Sigmoid colon (tissue), 7 donors: ENCODE measurements around the gene CAMKK1. TPM values are rescaled to one million over a fixed set of nuclear protein-coding genes. Genes with fewer than 3 reads are reported as not detected.
A peak's percentile ranks its signal among the peaks of the same experiment; 100 is the strongest.

ENCODE experiments used
- DNase-seq: peaks from one replicate; pipeline ENCODE4 v3.0.0-alpha.2; 2019
- H3K27ac ChIP-seq, 4 donors: fragments of 200-600 bp; sonication (generic); one replicate each; pipeline ENCODE4 v1.5.1; 2016 to 2019; ENCODE audit warnings: mild to moderate bottlenecking in 1 of 4
- H3K27me3 ChIP-seq, 3 donors: fragments of 200-600 bp; sonication (generic); one replicate each; pipeline ENCODE4 v1.5.1; 2019; ENCODE audit warnings: mild to moderate bottlenecking in 1 of 3
- H3K36me3 ChIP-seq, 4 donors: fragments of 200-600 bp; sonication (generic); one replicate each; pipeline ENCODE4 v1.5.1; 2016 to 2019
- H3K4me1 ChIP-seq, 4 donors: fragments of 200-600 bp; sonication (generic); one replicate each; pipeline ENCODE4 v1.5.1; 2017 to 2019
- H3K4me3 ChIP-seq, 4 donors: fragments of 200-600 bp; sonication (generic); one replicate each; pipeline ENCODE4 v1.5.1; 2017 to 2019; ENCODE audit warnings: mild to moderate bottlenecking in 2 of 4, moderate library complexity in 1 of 4
- H3K9me3 ChIP-seq, 4 donors: fragments of 200-600 bp in 3 of 4; sonication (generic) in 3 of 4; one replicate each; pipeline versions ENCODE4 v1.5.1 to v1.6.1; 2013 to 2019
- EP300 ChIP-seq, 4 donors: sonication (generic); formaldehyde crosslinking; IDR thresholded peaks; one replicate each; pipeline ENCODE4 v1.6.1; 2017; ENCODE audit warnings: antibody characterized with exemption in 4 of 4
- POLR2A ChIP-seq, 2 donors: fragments of 450-650 bp; IDR thresholded peaks; one replicate each; pipeline ENCODE4 v1.6.1; 2016; ENCODE audit warnings: antibody characterized with exemption in 2 of 2, mild to moderate bottlenecking in 2 of 2, moderate library complexity in 2 of 2
- POLR2AphosphoS5 ChIP-seq, 4 donors: sonication (generic); formaldehyde crosslinking; IDR thresholded peaks; one replicate each; pipeline ENCODE4 v1.6.1; 2017; ENCODE audit warnings: antibody characterized with exemption in 4 of 4
- WGBS, 2 donors: extraction: QIAGEN DNeasy Blood & Tissue Kit; methylation state at CpG; one replicate each; pipeline ENCODE4 v1.1.7; 2013; 5-methylcytosine and 5-hydroxymethylcytosine counted together
- intact Hi-C: fragments of 100-400 bp; cut with DNase I; formaldehyde crosslinking; loops from one replicate; pipeline ENCODE4 v1.15.1; 2023
- polyA plus RNA-seq, 3 donors: library from polyadenylated mRNA; stranded (reverse); fragments of 200-250 nt; gene quantifications; one replicate each; pipeline ENCODE4 v1.2.3, GENCODE V29; 2013
- total RNA-seq, 4 donors: library from RNA; depleted of rRNA; stranded (reverse); fragments of >200 nt; gene quantifications; one replicate each; pipeline ENCODE4 v1.1.0, GENCODE V29; 2016
- TF ChIP-seq, protein P1 (sequence below), 4 experiments: fragments of 450-650 bp in 3 of 4; fragments of 200-600 bp in 1 of 4; IDR thresholded peaks; one replicate each; pipeline ENCODE4 v1.5.1; 2016 to 2019; ENCODE audit warnings: antibody characterized with exemption in 4 of 4, mild to moderate bottlenecking in 3 of 4, moderate library complexity in 2 of 4
- donor health status: healthy with polysubstance abuse.
- donor health status: Bipolar disorder and iron deficiency.
- donor health status: healthy.

CAMKK1 gene
- total and polyA plus RNA-seq, 7 donors: 0.92 to 12.8 (median 6.3) TPM

DNA sequence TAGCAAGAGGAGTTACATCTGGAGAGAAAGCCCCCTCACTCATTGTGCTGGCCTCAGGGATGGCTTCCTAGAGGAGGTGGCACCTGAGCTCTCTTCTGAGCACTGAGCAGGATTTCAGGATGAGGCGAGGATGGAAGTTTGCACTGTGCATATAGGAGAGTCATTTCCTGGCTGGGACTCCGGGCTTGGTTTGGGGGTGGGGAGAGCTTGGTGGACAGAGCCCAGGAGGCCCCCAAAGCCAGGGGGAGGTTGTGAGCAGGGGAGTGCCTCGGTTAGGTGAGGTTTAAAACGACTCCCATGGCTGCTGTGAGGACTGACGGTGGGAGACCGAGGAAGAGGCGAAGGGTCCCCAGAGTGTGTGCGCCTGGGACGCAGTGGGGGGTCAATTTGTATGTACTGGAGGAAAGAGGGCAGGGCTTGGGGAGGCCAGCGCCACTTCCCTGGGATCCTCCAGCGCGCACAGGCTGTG, 1.2 kb downstream of the CAMKK1 start:
- H3K9me3 ChIP-seq: no peaks in the 10 kb centered on the region
- H3K36me3 ChIP-seq: no peaks in the 10 kb centered on the region
- intact Hi-C loops: loop anchor here (2.0 to 5.0 kb wide), 2 partner anchors 45 to 56 kb away; partner anchors contain the start of gene NCBP3
- TF ChIP-seq POLR2A (IDR thresholded peaks at IDR 0.05): no peak
- TF ChIP-seq, protein P1, sequence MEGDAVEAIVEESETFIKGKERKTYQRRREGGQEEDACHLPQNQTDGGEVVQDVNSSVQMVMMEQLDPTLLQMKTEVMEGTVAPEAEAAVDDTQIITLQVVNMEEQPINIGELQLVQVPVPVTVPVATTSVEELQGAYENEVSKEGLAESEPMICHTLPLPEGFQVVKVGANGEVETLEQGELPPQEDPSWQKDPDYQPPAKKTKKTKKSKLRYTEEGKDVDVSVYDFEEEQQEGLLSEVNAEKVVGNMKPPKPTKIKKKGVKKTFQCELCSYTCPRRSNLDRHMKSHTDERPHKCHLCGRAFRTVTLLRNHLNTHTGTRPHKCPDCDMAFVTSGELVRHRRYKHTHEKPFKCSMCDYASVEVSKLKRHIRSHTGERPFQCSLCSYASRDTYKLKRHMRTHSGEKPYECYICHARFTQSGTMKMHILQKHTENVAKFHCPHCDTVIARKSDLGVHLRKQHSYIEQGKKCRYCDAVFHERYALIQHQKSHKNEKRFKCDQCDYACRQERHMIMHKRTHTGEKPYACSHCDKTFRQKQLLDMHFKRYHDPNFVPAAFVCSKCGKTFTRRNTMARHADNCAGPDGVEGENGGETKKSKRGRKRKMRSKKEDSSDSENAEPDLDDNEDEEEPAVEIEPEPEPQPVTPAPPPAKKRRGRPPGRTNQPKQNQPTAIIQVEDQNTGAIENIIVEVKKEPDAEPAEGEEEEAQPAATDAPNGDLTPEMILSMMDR (IDR thresholded peaks at IDR 0.05): no peak
- TF ChIP-seq EP300 (IDR thresholded peaks at IDR 0.05): no peak
- TF ChIP-seq POLR2AphosphoS5 (IDR thresholded peaks at IDR 0.05): no peak
- peak overlapping the region; percentile 57 to 76 (median 70) for H3K4me3 ChIP-seq
- no peaks in the 10 kb centered on the region for H3K27me3 ChIP-seq
- WGBS, 2 donors: 32 to 51% methylated on average over 12 of the region's 12 CpGs
- DNase-seq: no peak
- peaks cover 0 to 82% (median 79%) of the 10 kb centered on the region in 4 donors for H3K4me1 ChIP-seq
- H3K27ac ChIP-seq: peak overlapping the region; percentile 86 to 96 (median 90)

DNA sequence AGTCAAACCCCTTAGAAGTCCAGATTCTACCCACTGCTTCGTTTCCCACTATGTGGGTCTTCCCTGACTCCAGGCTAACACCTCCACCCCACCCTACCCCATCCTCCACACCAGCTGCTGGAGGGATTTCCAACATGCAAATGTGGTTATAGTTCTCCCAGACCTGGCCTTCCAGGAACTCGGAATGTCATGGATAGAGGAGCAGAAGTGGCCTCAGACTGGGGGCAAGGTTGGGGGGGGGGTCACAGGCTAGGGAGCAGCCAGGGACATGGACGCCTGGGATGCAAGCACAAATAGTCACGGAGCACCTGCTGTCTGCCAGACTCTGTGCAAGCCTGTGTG, 2.0 kb downstream of the CAMKK1 start:
- no peak for DNase-seq
- H3K9me3 ChIP-seq: no peaks in the 10 kb centered on the region
- no peaks in the 10 kb centered on the region for H3K27me3 ChIP-seq
- intact Hi-C loops: loop anchor here (2.0 to 5.0 kb wide), 2 partner anchors 44 to 56 kb away; partner anchors contain the start of gene NCBP3
- no peak for TF ChIP-seq POLR2AphosphoS5 (IDR thresholded peaks at IDR 0.05)
- WGBS, 2 donors: 70 to 83% methylated on average over 4 of the region's 4 CpGs
- H3K27ac ChIP-seq: peak overlapping the region; percentile 86 to 96 (median 90)
- no peak overlapping the region for H3K4me3 ChIP-seq
- H3K36me3 ChIP-seq: no peaks in the 10 kb centered on the region
- peaks cover 0 to 86% (median 76%) of the 10 kb centered on the region in 4 donors for H3K4me1 ChIP-seq

DNA sequence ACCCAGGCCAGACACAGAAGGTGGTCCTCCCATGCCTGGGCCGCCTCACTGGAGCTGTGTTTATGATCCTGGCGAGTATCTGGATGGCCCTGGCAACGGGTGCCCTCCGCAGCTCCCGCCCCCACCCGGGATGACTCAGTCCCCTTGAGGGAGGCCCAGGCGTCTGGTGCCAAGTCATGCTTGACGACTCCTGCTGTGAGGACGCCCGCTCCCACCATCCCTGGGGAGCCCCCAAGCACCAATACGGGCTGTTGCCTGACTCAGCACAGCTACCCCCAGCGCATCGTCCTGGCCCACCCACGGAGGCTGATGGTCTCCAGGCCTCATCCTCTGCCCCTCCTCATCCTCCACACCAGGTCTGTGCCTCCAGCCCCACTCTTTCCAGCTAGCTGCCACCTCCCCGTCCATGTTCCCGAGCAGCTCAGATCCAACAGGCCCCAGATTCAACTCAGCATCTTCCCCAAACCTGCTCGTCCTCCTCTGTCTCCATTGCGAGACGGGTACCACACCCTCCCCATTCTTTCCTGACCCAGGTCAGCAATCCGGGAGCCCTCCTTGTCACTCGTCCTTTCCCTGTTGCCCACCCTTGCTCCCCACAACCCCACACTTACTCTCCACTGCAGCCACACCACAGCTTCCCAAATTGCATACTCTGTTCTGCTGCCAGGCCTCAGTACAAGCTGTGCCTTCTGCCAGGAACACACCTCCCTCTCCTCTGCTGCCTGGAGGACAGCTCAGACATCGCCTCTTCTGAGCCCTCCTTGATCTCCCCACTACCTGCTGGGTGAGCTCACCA, 2.6 kb downstream of the CAMKK1 start:
- Histone ChIP-seq H3K27ac (peak overlapping the region; percentile 86 to 96 (median 90)), H3K27me3 (no peaks in the 10 kb centered on the region), H3K9me3 (no peaks in the 10 kb centered on the region), H3K4me1 (peaks cover 0 to 85% (median 74%) of the 10 kb centered on the region in 4 donors), H3K36me3 (peaks cover 0 to 2% (median 2%) of the 10 kb centered on the region in 4 donors), H3K4me3 (peak overlapping the region in 1 of 4 donors; percentile 1)
- TF ChIP-seq POLR2AphosphoS5 (IDR thresholded peaks at IDR 0.05): peak; percentile 62 to 82 (median 68)
- peak in 2 of 4 donors; percentile 35 to 71 for TF ChIP-seq EP300 (IDR thresholded peaks at IDR 0.05)
- no peak for TF ChIP-seq POLR2A (IDR thresholded peaks at IDR 0.05)
- peak; percentile 97 for DNase-seq
- intact Hi-C loops: loop anchor here (2.0 to 5.0 kb wide), 2 partner anchors 43 to 57 kb away; partner anchors contain the start of gene NCBP3
- WGBS, 2 donors: 68 to 72% methylated on average over 22 of the region's 22 CpGs

DNA sequence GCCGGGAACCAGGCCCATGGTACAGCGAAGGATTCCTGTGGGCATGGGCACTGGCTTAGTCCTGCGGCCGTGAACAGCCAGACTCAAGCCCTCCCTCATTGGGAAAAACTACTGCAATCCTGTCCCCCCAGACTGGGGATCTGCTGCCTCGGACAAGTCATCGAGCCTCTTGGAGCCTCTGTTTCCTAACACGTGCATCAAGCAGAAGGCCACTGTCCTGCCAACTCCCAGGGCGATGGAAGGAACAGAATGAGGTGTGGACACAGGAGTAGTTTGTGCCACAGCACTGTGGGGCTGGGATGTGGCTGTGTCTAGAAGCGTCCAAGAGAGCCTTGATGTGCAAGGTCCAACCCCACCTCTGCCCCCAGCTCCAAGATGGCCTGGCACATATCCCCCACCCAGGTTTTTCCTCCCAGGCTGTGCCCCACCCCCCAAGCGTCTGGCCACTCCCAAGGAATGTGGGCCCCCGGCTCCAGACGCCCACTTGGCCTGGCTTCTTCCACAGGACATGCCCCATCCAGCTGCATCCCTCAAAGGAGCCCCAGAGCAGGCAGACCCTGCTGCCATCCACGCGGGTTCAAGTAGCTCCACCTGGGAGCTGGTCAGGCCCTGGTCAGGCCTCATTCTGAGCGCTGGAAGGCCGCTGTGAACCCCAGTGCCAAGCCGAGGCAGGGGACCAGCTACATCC, 3.4 kb downstream of the CAMKK1 start:
- intact Hi-C loops: loop anchor here (2.0 to 5.0 kb wide), 2 partner anchors 43 to 58 kb away; partner anchors contain the start of gene NCBP3
- 87% methylated on average over 17 of the region's 17 CpGs for WGBS, 2 donors
- no peak for TF ChIP-seq POLR2AphosphoS5 (IDR thresholded peaks at IDR 0.05)
- TF ChIP-seq EP300 (IDR thresholded peaks at IDR 0.05): no peak
- no peaks in the 10 kb centered on the region for H3K27me3 ChIP-seq
- peak; percentile 82 for DNase-seq
- peak overlapping the region in 1 of 4 donors; percentile 1 for H3K4me3 ChIP-seq
- peaks cover 0 to 79% (median 70%) of the 10 kb centered on the region in 4 donors for H3K4me1 ChIP-seq
- H3K36me3 ChIP-seq: peaks cover 6 to 10% (median 10%) of the 10 kb centered on the region in 4 donors
- no peaks in the 10 kb centered on the region for H3K9me3 ChIP-seq
- peak overlapping the region; percentile 86 to 96 (median 90) for H3K27ac ChIP-seq

DNA sequence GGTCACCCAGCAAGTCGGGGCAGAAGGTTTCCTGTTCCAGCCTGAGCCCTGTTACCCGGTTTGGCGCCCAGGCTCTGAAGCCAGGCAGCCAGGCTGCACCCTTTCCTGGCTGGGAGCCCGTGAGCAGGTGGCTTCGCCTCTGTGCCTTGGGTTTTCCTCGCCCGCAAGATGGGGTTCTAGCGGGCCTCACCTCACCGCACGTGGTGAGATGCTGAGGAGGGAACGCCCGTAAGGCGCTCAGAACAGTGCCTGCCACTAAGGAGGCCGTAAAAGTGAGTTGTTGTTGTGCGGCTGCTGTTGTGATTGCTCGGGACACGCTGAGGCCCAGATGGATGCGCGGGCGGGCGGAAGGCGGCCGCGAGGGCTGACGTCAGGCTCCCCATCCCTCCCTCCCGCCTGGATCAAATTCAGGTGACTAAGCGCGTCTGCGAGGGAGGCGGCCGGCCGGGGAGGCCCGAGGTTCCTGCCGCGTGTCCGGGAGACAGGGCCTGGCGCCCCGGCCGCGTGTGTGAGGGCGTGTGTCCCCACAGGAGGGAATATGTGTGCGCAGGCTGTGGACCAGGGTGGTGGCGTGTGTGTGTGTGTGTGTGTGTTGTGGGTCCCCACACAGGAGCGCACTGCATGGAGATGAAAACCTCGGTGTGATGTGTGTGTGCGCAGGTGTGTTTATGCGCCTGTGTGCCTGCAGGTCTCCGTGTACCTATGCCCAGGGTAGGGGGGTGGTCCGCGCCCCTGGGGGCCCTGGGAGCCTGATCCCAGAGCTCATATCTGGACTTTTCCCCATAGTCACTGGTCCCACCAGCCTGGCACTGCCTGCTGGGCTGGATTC, 4.3 kb downstream of the CAMKK1 start:
- peak overlapping the region in 1 of 4 donors; percentile 5 for H3K4me3 ChIP-seq
- TF ChIP-seq POLR2A (IDR thresholded peaks at IDR 0.05) (peak in 1 of 2 donors; percentile 32), POLR2AphosphoS5 (IDR thresholded peaks at IDR 0.05) (peak in 3 of 4 donors; percentile 66 to 90 (median 79)), EP300 (IDR thresholded peaks at IDR 0.05) (peak in 3 of 4 donors; percentile 66 to 94 (median 77))
- TF ChIP-seq, protein P1 (IDR thresholded peaks at IDR 0.05): no peak
- H3K9me3 ChIP-seq: no peaks in the 10 kb centered on the region
- intact Hi-C loops: no loop called here
- no peaks in the 10 kb centered on the region for H3K27me3 ChIP-seq
- H3K36me3 ChIP-seq: peaks cover 10 to 17% (median 14%) of the 10 kb centered on the region in 4 donors
- DNase-seq: peak; percentile 97
- WGBS, 2 donors: 23 to 59% methylated on average over 50 of the region's 50 CpGs
- H3K27ac ChIP-seq: peak overlapping the region; percentile 86 to 96 (median 90)
- peaks cover 0 to 70% (median 63%) of the 10 kb centered on the region in 4 donors for H3K4me1 ChIP-seq
